Peyer's patch (tissue), 4 donors: ENCODE results near the gene AKAP6. TPM values are rescaled to one million over a fixed set of nuclear protein-coding genes. Genes with fewer than 3 reads are reported as not detected.

Source experiments
- DNase-seq, 3 donors: peaks; one replicate each; pipeline ENCODE4 v3.0.0-alpha.2; 2017 to 2019
- H3K27ac ChIP-seq, 4 donors: fragments of 200-600 bp; sonication (generic); one replicate each; pipeline ENCODE4 v1.5.1; 2016 to 2019
- H3K27me3 ChIP-seq, 2 donors: fragments of 200-600 bp; sonication (generic); one replicate each; pipeline ENCODE4 v1.5.1; 2019
- H3K36me3 ChIP-seq, 3 donors: fragments of 200-600 bp; sonication (generic); one replicate each; pipeline ENCODE4 v1.5.1; 2016 to 2019
- H3K4me1 ChIP-seq, 4 donors: fragments of 200-600 bp; sonication (generic); one replicate each; pipeline ENCODE4 v1.5.1; 2016 to 2019
- H3K4me3 ChIP-seq, 4 donors: fragments of 200-600 bp; sonication (generic); 1 replicate in 3 of 4; 2 replicates in 1 of 4; pipeline ENCODE4 v1.5.1; 2016 to 2019; ENCODE audit warnings: mild to moderate bottlenecking in 1 of 4
- H3K9me3 ChIP-seq, 4 donors: fragments of 200-600 bp; sonication (generic); one replicate each; pipeline ENCODE4 v1.5.1; 2016 to 2019; ENCODE audit warnings: mild to moderate bottlenecking in 1 of 4
- POLR2A ChIP-seq, 2 donors: fragments of 450-650 bp; IDR thresholded peaks; one replicate each; pipeline ENCODE4 v1.5.1; 2017; ENCODE audit warnings: antibody characterized with exemption in 2 of 2, mild to moderate bottlenecking in 2 of 2, moderate library complexity in 2 of 2
- total RNA-seq, 4 donors: library from RNA; depleted of rRNA; stranded (reverse); fragments of >200 nt; gene quantifications; one replicate each; pipeline ENCODE4 v1.1.0, GENCODE V29; 2016
- TF ChIP-seq, protein P1 (sequence below), 6 experiments: fragments of 450-650 bp in 4 of 6; fragments of 200-600 bp in 2 of 6; sonication (generic) in 1 of 6; IDR thresholded peaks; one replicate each; pipeline ENCODE4 v1.5.1; 2017 to 2019; ENCODE audit warnings: antibody characterized with exemption in 6 of 6, mild to moderate bottlenecking in 3 of 6, moderate library complexity in 1 of 6

The AKAP6 gene
- total RNA-seq, 4 donors from 2014 or later, result 7.6 to 21.5 (median 12.2) TPM

DNA sequence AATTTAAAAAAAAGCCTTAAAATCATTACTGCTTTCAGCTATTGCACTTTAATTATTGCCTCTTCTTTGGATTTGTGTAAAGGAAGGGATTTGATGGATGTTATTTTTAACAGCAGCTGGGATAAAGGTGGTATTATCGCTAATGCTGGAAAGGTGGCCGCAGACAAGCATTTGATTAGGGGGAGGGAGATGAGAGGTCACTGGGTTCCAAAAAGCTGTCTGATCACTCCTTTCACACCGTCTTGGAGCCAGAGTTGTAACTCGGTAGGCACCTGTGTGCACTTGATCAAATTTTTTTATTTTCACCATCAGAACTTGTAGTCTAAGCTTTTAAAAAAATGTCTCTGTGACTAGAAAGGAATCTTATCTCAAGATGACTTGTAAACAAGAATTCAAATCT, 99.8 kb downstream of the AKAP6 start:
- Histone ChIP-seq H3K36me3 (no peaks in the 10 kb centered on the region), H3K9me3 (no peaks in the 10 kb centered on the region), H3K27ac (peak overlapping the region in 1 of 4 donors; percentile 39), H3K4me3 (peak overlapping the region in 1 of 4 donors; percentile 0), H3K27me3 (no peaks in the 10 kb centered on the region), H3K4me1 (peaks cover 0 to 5% (median 0%) of the 10 kb centered on the region in 4 donors)
- TF ChIP-seq, protein P1, sequence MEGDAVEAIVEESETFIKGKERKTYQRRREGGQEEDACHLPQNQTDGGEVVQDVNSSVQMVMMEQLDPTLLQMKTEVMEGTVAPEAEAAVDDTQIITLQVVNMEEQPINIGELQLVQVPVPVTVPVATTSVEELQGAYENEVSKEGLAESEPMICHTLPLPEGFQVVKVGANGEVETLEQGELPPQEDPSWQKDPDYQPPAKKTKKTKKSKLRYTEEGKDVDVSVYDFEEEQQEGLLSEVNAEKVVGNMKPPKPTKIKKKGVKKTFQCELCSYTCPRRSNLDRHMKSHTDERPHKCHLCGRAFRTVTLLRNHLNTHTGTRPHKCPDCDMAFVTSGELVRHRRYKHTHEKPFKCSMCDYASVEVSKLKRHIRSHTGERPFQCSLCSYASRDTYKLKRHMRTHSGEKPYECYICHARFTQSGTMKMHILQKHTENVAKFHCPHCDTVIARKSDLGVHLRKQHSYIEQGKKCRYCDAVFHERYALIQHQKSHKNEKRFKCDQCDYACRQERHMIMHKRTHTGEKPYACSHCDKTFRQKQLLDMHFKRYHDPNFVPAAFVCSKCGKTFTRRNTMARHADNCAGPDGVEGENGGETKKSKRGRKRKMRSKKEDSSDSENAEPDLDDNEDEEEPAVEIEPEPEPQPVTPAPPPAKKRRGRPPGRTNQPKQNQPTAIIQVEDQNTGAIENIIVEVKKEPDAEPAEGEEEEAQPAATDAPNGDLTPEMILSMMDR (IDR thresholded peaks at IDR 0.05), result no peak
- no peak for TF ChIP-seq POLR2A (IDR thresholded peaks at IDR 0.05)
- no peak for DNase-seq

DNA sequence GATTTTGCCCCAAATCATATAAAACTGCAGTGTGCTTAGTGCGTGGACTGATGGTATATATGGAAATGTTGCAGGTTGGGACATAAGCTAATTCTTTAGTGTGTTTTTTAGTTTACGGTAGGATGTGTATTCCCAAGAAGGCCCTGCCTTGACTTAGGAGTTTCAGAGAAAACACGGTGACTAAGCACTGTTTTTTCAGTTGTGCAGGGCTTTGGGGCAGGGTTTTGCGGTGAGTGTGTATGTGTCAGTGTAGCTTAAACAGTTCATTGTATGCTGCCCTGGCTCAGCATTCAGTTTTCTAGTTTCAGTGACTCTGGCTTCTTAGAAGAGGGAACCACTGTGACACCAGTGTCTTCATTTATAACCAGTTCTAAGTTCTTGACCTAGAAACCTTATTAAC, 101.2 kb downstream of the AKAP6 start:
- H3K27me3 ChIP-seq, result no peaks in the 10 kb centered on the region
- H3K36me3 ChIP-seq, result no peaks in the 10 kb centered on the region
- H3K27ac ChIP-seq, result no peak overlapping the region
- H3K9me3 ChIP-seq, result no peaks in the 10 kb centered on the region
- TF ChIP-seq, protein P1 (IDR thresholded peaks at IDR 0.05), result no peak
- no peak for TF ChIP-seq POLR2A (IDR thresholded peaks at IDR 0.05)
- no peak overlapping the region for H3K4me3 ChIP-seq
- no peak for DNase-seq
- H3K4me1 ChIP-seq, result peaks cover 0 to 9% (median 0%) of the 10 kb centered on the region in 4 donors

DNA sequence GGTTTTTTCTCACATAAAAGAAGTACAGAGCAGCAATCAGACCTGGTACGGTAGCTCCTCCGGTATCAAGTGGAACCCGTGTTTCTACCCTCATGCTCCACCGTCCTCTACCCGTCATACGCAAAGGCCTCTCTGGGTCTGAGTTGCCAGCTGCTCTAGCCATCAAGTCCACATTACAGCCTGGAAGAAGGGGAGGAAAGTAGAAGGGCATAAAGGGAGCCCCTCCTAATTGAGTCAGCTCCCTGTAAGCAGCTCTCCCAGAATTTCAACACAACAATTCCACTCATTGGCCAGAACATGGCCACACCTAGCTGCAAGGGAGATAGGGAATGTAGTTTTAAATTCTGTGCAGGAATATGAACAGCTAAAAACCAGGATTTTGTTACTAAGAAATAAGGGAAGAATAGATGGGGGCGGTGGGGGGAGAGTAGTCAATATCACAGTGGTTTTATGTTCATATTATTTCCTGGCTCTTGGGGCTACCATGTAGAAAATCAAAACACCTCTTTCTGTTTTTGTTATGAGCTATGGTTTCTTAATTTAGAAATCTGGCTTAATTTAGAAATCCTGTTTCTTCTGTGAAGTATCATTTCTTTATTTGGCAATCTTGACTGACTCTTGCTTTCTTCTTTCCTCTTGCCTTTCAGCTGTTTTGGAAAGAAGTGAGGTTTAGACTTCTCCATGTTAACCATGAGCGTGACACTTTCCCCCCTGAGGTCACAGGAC, 103.9 kb downstream of the AKAP6 start:
- no peaks in the 10 kb centered on the region for H3K36me3 ChIP-seq
- DNase-seq, result no peak
- no peak for TF ChIP-seq POLR2A (IDR thresholded peaks at IDR 0.05)
- TF ChIP-seq, protein P1 (IDR thresholded peaks at IDR 0.05), result no peak
- H3K27me3 ChIP-seq, result no peaks in the 10 kb centered on the region
- no peaks in the 10 kb centered on the region for H3K9me3 ChIP-seq
- H3K4me3 ChIP-seq, result peak overlapping the region in 1 of 4 donors; percentile 11
- peaks cover 0 to 9% (median 0%) of the 10 kb centered on the region in 4 donors for H3K4me1 ChIP-seq
- peak overlapping the region in 1 of 4 donors; percentile 32 for H3K27ac ChIP-seq

DNA sequence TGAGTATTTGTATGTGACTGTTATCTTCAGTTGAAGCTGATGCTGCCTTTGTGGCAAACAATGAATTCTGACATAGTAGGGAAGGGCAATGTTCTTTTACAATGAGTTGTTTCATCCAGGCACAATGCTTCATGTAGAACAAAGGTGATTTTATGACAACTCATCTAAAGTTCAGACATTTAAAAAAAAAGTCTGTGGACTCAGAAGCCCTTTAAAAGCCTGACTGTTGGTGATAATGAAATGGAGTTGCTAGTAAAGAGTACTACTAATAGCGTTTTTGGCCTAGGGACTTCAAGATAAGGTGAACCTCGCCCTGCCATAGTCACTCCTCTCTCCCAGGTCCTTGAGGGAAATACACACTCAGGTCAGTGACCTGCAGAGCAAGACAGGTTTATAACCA, 105.1 kb downstream of the AKAP6 start:
- Histone ChIP-seq H3K27me3 (no peaks in the 10 kb centered on the region), H3K27ac (peak overlapping the region in 1 of 4 donors; percentile 32), H3K4me1 (peaks cover 0 to 9% (median 0%) of the 10 kb centered on the region in 4 donors), H3K9me3 (no peaks in the 10 kb centered on the region), H3K36me3 (no peaks in the 10 kb centered on the region), H3K4me3 (peak overlapping the region in 1 of 4 donors; percentile 11)
- TF ChIP-seq POLR2A (IDR thresholded peaks at IDR 0.05), result no peak
- TF ChIP-seq, protein P1 (IDR thresholded peaks at IDR 0.05), result no peak
- DNase-seq, result no peak

DNA sequence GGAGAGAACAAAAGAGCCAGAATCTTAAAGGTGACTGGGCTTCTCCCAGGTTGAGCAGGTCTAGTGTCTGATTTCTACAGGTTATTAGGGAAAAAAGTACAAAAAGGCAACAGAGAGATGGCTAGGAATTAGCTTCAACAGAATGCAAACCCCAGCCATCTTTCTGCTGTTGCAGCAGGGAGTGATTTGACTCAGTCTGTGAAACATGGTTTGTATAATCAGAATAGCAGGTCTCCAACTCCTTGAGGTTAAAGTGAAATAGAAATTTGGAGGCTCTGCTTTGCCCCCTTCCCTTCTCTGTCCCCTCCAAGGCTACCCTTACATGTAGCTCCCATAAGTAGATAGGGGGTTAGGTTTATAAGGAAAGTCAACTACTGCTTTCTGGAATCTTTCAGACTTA, 105.8 kb downstream of the AKAP6 start:
- no peak overlapping the region for H3K27ac ChIP-seq
- no peaks in the 10 kb centered on the region for H3K9me3 ChIP-seq
- DNase-seq, result no peak
- H3K27me3 ChIP-seq, result no peaks in the 10 kb centered on the region
- H3K36me3 ChIP-seq, result no peaks in the 10 kb centered on the region
- H3K4me1 ChIP-seq, result peaks cover 0 to 9% (median 0%) of the 10 kb centered on the region in 4 donors
- no peak for TF ChIP-seq POLR2A (IDR thresholded peaks at IDR 0.05)
- TF ChIP-seq, protein P1 (IDR thresholded peaks at IDR 0.05), result no peak
- H3K4me3 ChIP-seq, result no peak overlapping the region
